ENCODE results near the gene DOCK2. TPM values are rescaled to one million over a fixed set of nuclear protein-coding genes. Genes with fewer than 3 reads are reported as not detected.

Gene DOCK2
- total RNA-seq, 3 donors from 2014 or later, result 13.4 to 43.8 (median 19.8) TPM

DNA sequence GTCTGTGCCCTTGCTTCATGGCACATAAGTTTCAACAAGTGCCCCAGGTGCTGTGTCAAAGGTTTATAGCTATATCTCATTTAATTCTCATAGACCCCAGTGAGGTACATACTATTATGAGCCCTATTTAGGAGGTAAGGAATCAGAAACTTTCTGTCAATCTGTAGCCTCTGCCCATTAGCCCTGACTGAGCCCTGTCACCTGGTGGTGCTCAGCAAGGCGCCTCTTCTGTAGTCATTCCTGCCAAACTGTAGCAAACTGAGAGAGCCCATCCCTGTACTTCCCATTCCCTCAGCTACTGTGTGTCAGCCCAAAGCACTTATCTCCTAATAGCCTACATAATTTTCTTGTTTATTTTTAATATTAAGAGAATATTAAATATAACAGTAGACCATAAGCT lies 422.1 kb downstream of the DOCK2 start:
- intact Hi-C loops (cut with DNase I; ENCODE audit: low total_unique reads), result loop anchor here (2.0 to 5.0 kb wide), 2 partner anchors 56 to 793 kb away; no protein-coding TSS in a partner anchor

DNA sequence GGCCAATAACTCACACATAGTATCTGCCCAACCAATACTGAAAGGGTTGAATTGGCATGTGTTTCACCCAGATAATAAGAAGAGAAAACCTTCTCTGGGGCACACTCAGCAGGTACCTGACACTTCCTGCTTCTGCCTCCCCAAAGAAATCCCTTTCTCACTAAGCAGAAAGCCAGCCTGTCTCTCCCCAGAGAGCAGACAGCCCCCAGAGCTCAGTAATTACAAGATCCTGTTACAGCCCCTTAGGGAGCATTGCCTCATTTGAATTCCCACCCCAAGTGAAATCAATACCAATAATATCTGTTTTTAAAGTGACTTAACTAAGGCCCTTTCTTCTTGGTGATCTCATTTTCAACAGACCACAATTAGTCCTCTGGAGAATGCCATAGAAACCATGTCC lies 430.1 kb downstream of the DOCK2 start:
- H3K27me3 ChIP-seq, result no peaks in the 10 kb centered on the region
- no peaks in the 10 kb centered on the region for H3K4me1 ChIP-seq
- no peak overlapping the region for H3K4me3 ChIP-seq
- TF ChIP-seq POLR2AphosphoS5 (IDR thresholded peaks at IDR 0.05) (no peak), POLR2A (IDR thresholded peaks at IDR 0.05) (no peak)
- TF ChIP-seq, protein P1, sequence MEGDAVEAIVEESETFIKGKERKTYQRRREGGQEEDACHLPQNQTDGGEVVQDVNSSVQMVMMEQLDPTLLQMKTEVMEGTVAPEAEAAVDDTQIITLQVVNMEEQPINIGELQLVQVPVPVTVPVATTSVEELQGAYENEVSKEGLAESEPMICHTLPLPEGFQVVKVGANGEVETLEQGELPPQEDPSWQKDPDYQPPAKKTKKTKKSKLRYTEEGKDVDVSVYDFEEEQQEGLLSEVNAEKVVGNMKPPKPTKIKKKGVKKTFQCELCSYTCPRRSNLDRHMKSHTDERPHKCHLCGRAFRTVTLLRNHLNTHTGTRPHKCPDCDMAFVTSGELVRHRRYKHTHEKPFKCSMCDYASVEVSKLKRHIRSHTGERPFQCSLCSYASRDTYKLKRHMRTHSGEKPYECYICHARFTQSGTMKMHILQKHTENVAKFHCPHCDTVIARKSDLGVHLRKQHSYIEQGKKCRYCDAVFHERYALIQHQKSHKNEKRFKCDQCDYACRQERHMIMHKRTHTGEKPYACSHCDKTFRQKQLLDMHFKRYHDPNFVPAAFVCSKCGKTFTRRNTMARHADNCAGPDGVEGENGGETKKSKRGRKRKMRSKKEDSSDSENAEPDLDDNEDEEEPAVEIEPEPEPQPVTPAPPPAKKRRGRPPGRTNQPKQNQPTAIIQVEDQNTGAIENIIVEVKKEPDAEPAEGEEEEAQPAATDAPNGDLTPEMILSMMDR (IDR thresholded peaks at IDR 0.05), result no peak
- H3K9me3 ChIP-seq, result no peaks in the 10 kb centered on the region
- no peak overlapping the region for H3K27ac ChIP-seq
- H3K36me3 ChIP-seq, result no peaks in the 10 kb centered on the region
- intact Hi-C loops (cut with DNase I; ENCODE audit: low total_unique reads), result no loop called here
- DNase-seq (ENCODE audit: low spot score in 2 of 2), result no peak

More for the DNA sequence above, 422.1 kb downstream of the DOCK2 start:
- TF ChIP-seq POLR2AphosphoS5 (IDR thresholded peaks at IDR 0.05), result no peak
- TF ChIP-seq, protein P1 (IDR thresholded peaks at IDR 0.05), result no peak
- TF ChIP-seq POLR2A (IDR thresholded peaks at IDR 0.05), result no peak
- H3K4me3 ChIP-seq, result no peak overlapping the region
- no peaks in the 10 kb centered on the region for H3K36me3 ChIP-seq
- H3K9me3 ChIP-seq, result no peaks in the 10 kb centered on the region
- H3K27ac ChIP-seq, result no peak overlapping the region
- H3K27me3 ChIP-seq, result no peaks in the 10 kb centered on the region
- DNase-seq (ENCODE audit: low spot score in 2 of 2), result no peak
- no peaks in the 10 kb centered on the region for H3K4me1 ChIP-seq

DNA sequence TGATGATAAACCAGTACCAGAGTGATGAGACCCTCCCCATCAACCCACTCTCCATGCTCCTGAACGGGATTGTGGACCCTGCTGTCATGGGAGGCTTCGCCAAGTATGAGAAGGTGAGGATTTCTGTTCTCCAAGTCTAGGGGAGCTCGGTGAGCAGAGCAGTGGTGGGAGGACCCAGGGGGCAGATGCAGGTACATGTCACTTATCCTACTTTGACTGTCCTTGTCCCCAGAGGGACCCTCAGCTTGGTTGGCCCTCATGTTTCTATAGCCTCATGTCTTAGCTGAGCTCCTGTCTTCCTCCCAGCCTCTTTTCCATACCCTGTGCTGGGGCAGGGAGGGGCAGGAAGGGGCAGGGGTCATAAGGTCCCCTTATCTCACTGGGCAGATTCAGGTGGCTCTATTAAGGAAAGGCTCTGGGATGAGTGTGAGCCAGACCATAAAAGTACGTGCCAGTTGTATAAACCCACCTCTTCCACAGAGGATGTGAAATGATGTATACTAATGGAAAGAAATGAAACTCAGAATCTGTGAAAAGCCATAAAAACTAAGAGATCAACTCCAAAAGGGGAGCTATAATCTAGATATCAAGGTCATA lies 430.6 kb downstream of the DOCK2 start:
- Histone ChIP-seq H3K27ac (no peak overlapping the region), H3K27me3 (no peaks in the 10 kb centered on the region), H3K9me3 (no peaks in the 10 kb centered on the region), H3K4me1 (no peaks in the 10 kb centered on the region), H3K4me3 (no peak overlapping the region), H3K36me3 (no peaks in the 10 kb centered on the region)
- intact Hi-C loops (cut with DNase I; ENCODE audit: low total_unique reads), result no loop called here
- no peak for DNase-seq (ENCODE audit: low spot score in 2 of 2)
- TF ChIP-seq POLR2AphosphoS5 (IDR thresholded peaks at IDR 0.05) (no peak), POLR2A (IDR thresholded peaks at IDR 0.05) (no peak)
- TF ChIP-seq, protein P1 (IDR thresholded peaks at IDR 0.05), result no peak

DNA sequence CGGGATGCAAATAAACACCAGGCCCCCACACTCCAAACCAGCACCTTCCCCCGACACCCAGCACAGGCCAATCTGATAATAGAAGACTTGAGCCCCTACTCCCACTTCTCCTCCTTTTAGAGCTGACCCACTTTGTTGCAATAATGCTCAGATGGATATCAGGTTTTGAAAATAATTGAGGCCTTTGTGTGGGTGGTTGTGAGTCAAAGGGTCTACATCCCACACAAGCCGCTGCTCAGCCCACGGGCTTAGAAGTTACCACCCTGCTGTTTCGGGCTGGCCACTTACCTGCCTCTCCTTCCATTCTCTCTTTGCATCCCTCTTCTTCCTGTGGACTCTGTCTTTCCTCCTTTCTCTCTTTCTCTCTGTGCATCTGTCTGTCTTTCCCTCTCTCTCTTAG lies 432.4 kb downstream of the DOCK2 start:
- no peaks in the 10 kb centered on the region for H3K27me3 ChIP-seq
- DNase-seq (ENCODE audit: low spot score in 2 of 2), result no peak
- no peaks in the 10 kb centered on the region for H3K36me3 ChIP-seq
- H3K4me1 ChIP-seq, result no peaks in the 10 kb centered on the region
- intact Hi-C loops (cut with DNase I; ENCODE audit: low total_unique reads), result no loop called here
- H3K27ac ChIP-seq, result no peak overlapping the region
- H3K9me3 ChIP-seq, result no peaks in the 10 kb centered on the region
- no peak overlapping the region for H3K4me3 ChIP-seq
- TF ChIP-seq POLR2AphosphoS5 (IDR thresholded peaks at IDR 0.05) (no peak), POLR2A (IDR thresholded peaks at IDR 0.05) (no peak)
- TF ChIP-seq, protein P1 (IDR thresholded peaks at IDR 0.05), result no peak

DNA sequence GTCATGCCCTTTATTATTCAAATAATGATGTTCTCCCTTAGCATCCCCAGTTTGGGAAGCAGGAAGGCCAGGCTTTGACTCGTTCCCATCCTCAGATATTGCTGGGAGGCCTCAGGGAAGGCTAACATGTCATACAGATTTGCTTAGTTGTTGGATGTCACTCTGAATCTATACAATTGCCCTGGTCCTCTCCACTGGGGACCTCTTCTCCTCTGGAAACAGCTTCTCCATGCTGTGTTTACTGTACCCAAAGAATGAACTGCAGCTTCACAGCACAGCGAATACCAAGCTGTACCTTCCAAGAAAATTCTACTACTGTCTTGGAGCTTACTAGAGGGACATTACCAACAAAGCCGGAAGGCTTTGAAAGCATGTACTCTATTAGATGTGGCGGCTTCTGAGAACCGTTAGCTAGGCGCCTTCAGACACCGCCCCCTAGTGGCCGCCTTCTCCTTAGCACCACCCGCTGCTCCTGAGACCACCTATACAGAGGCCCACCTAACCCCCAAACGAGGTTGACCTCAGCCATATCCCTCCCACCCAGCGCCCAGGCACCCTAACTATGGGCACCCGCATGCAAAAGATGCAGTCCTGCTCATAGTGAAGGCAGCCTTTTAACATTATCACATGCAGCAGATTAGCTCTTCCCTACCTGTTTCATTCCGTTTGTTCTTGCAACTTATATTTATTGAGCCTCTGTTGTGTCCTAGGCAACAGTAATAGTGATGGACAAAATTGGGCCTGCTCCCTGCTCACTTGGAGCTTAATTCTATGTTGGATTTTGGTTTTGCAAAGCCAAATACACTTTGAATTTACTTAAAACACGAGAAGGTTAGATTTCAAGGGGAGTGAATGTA lies 433.7 kb downstream of the DOCK2 start:
- H3K36me3 ChIP-seq, result no peaks in the 10 kb centered on the region
- H3K27ac ChIP-seq, result no peak overlapping the region
- H3K4me3 ChIP-seq, result no peak overlapping the region
- no peaks in the 10 kb centered on the region for H3K27me3 ChIP-seq
- no peak for DNase-seq (ENCODE audit: low spot score in 2 of 2)
- TF ChIP-seq POLR2A (IDR thresholded peaks at IDR 0.05) (no peak), POLR2AphosphoS5 (IDR thresholded peaks at IDR 0.05) (no peak)
- TF ChIP-seq, protein P1 (IDR thresholded peaks at IDR 0.05), result peak in 1 of 3 donors; percentile 30
- intact Hi-C loops (cut with DNase I; ENCODE audit: low total_unique reads), result no loop called here
- no peaks in the 10 kb centered on the region for H3K9me3 ChIP-seq
- no peaks in the 10 kb centered on the region for H3K4me1 ChIP-seq
